CD1c-positive myeloid dendritic cell (primary cell): Measurements from ENCODE around the gene GRPEL1.

ENCODE experiments used
- DNase-seq: peaks from one replicate; pipeline ENCODE4 v3.0.0-alpha.2; 2016; ENCODE audit errors: extremely low spot score

The GRPEL1 gene

GRCh38 chr4:7045553-7045952, 22.3 kb downstream of the GRPEL1 start:
- DNase-seq: no peak

GRCh38 chr4:7044137-7044930, 23.5 kb downstream of the GRPEL1 start:
- DNase-seq: no peak

- DNase-seq: no peak
These were observed 24.4 kb downstream of the GRPEL1 start, which contains the start of gene TADA2B for GRCh38 chr4:7043284-7044136. Gene TADA2B (plus strand): TSS chr4:7043372. CDS start chr4:7043580, 208 bp downstream.

GRCh38 chr4:7042503-7043283, 25.2 kb downstream of the GRPEL1 start:
- DNase-seq: peak; percentile 99

GRCh38 chr4:7041801-7042502, 25.9 kb downstream of the GRPEL1 start:
- no peak for DNase-seq

GRCh38 chr4:7041246-7041645, 26.6 kb downstream of the GRPEL1 start:
- no peak for DNase-seq

- DNase-seq: peak; percentile 65
These were observed 27.1 kb downstream of the GRPEL1 start for GRCh38 chr4:7040765-7041164.

- no peak for DNase-seq
These were observed 30.4 kb downstream of the GRPEL1 start for GRCh38 chr4:7037425-7037824.

GRCh38 chr4:7034262-7035081, 33.4 kb downstream of the GRPEL1 start:
- DNase-seq: no peak

GRCh38 chr4:7032596-7032995, 35.3 kb downstream of the GRPEL1 start:
- no peak for DNase-seq

GRCh38 chr4:7031558-7032449, 36.1 kb downstream of the GRPEL1 start:
- no peak for DNase-seq

GRCh38 chr4:7030856-7031255, 37.0 kb downstream of the GRPEL1 start:
- DNase-seq: no peak

GRCh38 chr4:7029921-7030320, 37.9 kb downstream of the GRPEL1 start:
- DNase-seq: no peak

- no peak for DNase-seq
These were observed 38.7 kb downstream of the GRPEL1 start for GRCh38 chr4:7029212-7029611.

- no peak for DNase-seq
These were observed 40.0 kb downstream of the GRPEL1 start for GRCh38 chr4:7027913-7028312.

GRCh38 chr4:7027284-7027683, 40.6 kb downstream of the GRPEL1 start:
- DNase-seq: no peak

GRCh38 chr4:7026107-7026506, 41.8 kb downstream of the GRPEL1 start:
- DNase-seq: no peak

- no peak for DNase-seq
These were observed 42.7 kb downstream of the GRPEL1 start for GRCh38 chr4:7025040-7025602.

GRCh38 chr4:7024336-7024890, 43.5 kb downstream of the GRPEL1 start:
- no peak for DNase-seq
